HG02981 (cell line): ENCODE measurements around the gene TTLL10.
"Not testable (repeated sequence)": the region's sequence is repeated elsewhere in the genome, so short reads cannot be mapped to it uniquely, and the experiment has no call there.

Source experiments
- ATAC-seq: cut with Tn5 transposase; IDR thresholded peaks from one replicate; pipeline ENCODE4 v1.9.1; 2021; ENCODE audit warnings: mild to moderate bottlenecking, moderate library complexity; ENCODE audit not compliant: unreplicated experiment

The TTLL10 gene

GRCh38 chr1:1183833-1184775 lies 10.4 kb downstream of the TTLL10 start:
- no peak for ATAC-seq

GRCh38 chr1:1185101-1185765 lies 11.6 kb downstream of the TTLL10 start:
- no peak for ATAC-seq

GRCh38 chr1:1187938-1188337 lies 14.3 kb downstream of the TTLL10 start:
- ATAC-seq: no peak

- ATAC-seq: no peak
Measured at GRCh38 chr1:1189111-1189510, 15.4 kb downstream of the TTLL10 start.

GRCh38 chr1:1191734-1192133 lies 18.1 kb downstream of the TTLL10 start:
- ATAC-seq: no peak

GRCh38 chr1:1194723-1195122 lies 21.0 kb downstream of the TTLL10 start:
- no peak for ATAC-seq

GRCh38 chr1:1195726-1196125 lies 22.0 kb downstream of the TTLL10 start:
- ATAC-seq: not testable (repeated sequence)

- ATAC-seq: no peak
Measured at GRCh38 chr1:1196431-1197187, 22.9 kb downstream of the TTLL10 start.

- no peak for ATAC-seq
Measured at GRCh38 chr1:1197188-1197500, 23.5 kb downstream of the TTLL10 start.

GRCh38 chr1:1197551-1198422 lies 24.1 kb downstream of the TTLL10 start:
- ATAC-seq: no peak

- no peak for ATAC-seq
Measured at GRCh38 chr1:1198423-1199140, 24.9 kb downstream of the TTLL10 start.

GRCh38 chr1:1199141-1199960 lies 25.7 kb downstream of the TTLL10 start:
- no peak for ATAC-seq

GRCh38 chr1:1199961-1200875 lies 26.5 kb downstream of the TTLL10 start:
- no peak for ATAC-seq

GRCh38 chr1:1200876-1201810 lies 27.5 kb downstream of the TTLL10 start:
- peak; percentile 38 for ATAC-seq

- no peak for ATAC-seq
Measured at GRCh38 chr1:1202831-1203560, 29.3 kb downstream of the TTLL10 start.
